HG03571 (cell line): ENCODE measurements around the gene RAB25.

Experiments used
- ATAC-seq: cut with Tn5 transposase; IDR thresholded peaks from one replicate; pipeline ENCODE4 v1.9.1; 2021; ENCODE audit not compliant: unreplicated experiment

Gene RAB25

GRCh38 chr1:156100205-156100995, 39.4 kb downstream of the RAB25 start:
- no peak for ATAC-seq

DNA sequence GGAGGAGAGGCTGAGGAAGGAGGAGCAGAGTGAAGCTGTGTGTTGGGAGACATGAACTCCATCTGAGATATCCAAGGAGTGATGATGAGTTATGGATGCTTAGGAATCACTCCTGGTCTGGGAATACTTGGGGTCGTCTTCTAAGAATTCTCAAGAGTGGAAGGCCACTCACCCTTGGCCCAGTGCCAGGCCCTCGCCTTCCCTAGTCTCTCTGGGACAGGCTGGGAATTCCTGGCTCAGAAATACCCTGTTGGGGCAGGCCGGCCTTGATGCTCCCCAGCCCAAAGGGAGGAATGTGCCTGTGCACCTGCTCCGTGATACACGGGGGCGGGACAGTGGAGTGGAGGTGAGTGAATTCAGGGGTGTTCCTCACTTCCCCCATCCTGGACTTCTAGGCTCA, 40.9 kb downstream of the RAB25 start:
- ATAC-seq, result no peak

GRCh38 chr1:156102633-156103511, 41.9 kb downstream of the RAB25 start:
- no peak for ATAC-seq

DNA sequence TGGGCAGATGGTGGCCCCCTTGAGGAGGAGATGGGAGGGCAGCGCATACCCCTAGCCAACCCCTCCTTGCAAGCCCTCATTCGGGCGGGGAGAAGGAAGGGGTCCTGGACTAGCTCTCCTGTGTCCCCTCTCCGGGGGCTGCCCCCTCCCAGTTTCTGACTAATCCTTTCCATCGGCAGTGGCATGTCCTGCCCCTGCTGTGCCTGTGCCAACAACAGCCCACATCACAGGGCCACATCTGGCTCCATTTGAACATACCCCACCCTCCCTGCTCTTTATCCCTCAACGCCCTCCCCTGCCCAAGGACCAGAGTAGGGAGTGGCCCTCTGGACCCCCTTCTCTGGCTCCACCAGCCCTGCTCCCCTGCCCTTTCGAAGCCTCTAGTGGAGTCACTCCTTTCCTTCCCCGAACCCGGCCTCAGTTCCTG, 42.6 kb downstream of the RAB25 start:
- ATAC-seq, result no peak

DNA sequence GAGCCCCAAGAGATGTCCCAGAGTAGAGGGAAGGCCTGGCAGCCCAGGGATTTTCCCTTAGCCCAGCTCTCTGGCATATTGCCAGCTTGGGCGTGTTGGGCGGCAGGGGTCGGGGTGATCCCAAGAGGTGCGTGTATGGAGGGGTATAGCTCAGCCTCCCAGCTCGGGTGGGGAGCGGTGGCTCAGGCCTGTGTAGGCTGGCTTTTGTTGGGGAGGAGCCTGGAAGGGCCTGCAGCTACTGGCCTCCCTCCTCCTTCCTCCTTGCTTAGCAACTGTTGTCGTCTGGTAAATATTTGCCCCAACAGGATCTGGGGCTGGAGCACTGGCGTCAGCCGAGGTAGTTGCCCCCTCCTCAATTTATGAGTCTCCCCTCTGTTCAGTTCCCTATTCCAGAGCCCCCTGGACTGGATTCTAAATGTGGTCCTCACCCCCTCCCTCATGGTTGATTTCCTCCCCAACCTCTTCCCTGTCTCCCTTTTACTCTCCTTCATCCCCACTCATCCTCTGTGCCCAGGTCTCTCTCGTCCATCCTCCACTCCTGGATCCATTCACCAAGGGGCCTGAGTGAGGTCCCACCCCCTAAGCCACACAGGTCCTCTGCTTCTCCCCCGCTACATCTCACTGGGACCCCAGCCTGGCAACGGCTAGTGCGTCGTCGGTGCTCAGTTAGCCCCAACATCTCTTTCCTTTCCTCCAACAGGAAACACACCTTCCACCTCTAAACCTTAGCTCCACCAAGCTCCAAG, 43.3 kb downstream of the RAB25 start:
- no peak for ATAC-seq

DNA sequence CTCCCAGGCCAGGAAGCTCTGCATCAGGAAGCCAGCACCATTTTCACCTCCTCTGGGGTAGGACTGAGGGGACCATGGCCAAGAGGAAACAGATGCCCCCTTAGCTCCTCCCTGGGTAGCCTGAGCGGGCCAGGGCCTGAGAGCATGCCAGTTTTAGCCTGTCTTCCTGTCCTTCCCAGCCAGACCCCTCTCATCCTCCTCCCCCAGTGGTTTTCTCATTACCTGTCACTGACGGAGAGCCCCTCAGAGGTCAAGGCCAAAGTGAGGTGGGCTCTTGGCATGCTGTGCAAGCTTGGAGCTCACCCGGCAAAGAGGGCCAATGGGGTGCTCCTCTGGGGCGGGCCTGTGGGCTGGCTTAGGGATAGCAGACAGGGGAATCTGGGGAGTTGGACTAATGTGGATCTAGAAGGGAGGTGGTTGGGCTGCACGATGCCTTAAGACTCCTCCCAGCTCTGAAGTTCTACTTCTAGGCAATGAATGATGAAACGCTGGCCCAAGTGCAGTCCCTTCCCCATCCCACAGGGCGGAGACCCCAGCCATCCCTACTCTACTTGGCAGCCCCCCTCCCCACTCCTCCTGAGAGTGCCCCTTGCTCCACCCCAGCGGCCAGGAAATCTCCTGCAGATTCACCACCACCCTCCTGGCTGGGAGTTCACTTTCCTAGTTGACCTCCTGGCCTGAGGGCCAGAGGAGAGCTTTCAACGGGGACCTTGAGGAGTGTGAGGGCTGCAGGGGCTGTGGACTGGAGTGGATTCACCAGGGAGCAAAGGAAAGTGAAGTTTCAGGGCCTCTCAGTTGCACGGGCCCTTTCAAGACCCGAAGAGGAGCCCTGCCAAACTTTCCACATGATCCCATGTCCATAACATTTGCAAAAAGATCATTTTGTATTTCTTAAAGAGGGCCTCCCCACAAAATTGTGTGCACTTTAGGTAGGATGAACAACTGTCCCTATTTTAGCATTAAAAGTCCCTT, 44.2 kb downstream of the RAB25 start:
- no peak for ATAC-seq

- ATAC-seq, result peak; percentile 5
Observed at GRCh38 chr1:156106624-156107488, 45.9 kb downstream of the RAB25 start.

DNA sequence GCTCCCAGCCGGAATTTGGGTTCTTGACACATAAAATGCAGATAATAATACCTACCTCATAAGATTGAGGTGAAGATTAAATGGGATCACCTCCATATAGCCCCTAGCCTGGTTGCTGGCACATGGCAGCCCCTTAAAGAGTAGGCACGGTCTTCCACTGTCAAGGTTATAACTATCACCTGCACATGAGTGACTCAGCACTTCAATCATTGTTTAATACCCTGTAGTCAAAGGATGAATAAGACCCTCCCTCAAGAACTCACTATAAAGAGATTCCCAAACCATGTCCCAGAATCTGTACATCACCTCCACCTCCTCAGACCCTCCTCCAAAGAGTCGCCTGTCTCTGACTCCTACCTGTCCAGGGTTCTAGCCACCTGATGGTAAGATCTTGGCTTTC, 47.1 kb downstream of the RAB25 start:
- no peak for ATAC-seq

DNA sequence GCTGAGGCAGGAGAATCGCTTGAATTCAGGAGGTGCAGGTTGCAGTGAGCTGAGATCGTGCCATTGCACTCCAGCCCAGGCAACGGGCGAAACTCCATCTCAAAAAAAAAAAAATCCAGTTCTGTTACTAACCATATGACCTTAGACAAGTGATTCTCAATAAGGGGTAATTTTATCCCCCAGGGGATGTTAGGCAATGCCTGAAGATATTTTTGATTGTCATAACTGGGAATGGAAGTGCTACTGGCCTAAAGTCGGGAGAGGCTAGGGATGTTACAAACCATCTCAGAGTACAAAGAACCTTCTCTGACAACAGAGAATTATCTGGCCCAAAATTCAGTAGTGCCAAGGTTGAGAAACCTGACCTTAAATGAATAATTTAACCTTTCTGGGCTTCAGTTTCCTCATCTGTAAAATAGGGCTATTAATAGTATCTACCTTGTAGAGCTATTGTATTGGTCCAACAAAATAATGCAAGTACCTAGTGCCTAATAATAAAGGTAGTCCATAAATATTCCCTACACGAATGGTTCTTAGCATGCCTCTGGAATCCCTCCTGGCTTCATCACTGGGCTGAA, 47.8 kb downstream of the RAB25 start:
- no peak for ATAC-seq

DNA sequence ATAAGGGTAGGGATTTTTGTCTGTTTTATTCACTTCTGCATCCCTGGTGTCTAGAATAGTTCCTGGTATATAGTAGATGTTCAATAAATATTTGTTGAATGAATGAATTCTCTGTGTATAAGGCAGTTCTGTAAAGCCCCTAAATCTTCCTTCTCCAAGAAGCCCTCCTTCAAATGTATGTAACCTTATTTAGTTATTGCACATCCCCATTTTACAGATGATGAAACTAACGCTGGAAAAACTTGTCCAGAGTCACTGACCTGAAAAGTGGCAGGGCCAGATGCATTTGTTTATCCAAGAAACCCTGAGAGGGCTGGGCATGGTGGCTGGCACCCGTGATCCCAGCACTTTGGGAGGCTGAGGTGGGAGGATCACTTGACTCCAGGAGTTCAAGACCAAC, 49.3 kb downstream of the RAB25 start:
- ATAC-seq, result no peak

DNA sequence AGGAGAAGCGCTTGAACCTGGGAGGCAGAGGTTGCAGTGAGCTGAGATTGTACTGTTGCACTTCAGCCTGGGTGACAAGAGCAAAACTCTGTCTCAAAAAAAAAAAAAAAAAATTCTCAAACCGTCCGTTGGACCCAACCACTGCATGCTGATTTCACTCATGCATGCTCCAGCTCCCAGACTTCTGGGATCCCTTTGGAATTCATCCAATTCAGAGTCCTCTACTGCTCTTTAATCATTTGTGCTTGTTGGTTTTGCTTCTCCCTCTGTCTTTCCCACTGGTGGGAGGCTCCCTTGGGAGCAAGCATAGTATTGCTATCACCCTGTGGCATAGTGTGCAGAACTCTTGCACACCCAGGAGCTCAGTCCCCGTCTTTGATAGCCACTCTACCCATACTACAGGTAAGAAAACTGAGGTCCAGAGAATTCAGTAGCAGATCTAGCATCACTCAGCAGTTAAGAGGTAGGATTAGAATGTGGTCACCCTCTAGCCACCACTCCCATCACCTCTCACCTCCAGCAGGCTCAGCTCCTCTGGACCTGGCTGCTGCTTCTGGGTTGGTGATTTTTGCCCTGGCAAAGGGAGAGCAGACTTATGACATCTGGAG, 50.5 kb downstream of the RAB25 start:
- no peak for ATAC-seq

GRCh38 chr1:156112276-156113137, 51.5 kb downstream of the RAB25 start:
- ATAC-seq, result no peak

DNA sequence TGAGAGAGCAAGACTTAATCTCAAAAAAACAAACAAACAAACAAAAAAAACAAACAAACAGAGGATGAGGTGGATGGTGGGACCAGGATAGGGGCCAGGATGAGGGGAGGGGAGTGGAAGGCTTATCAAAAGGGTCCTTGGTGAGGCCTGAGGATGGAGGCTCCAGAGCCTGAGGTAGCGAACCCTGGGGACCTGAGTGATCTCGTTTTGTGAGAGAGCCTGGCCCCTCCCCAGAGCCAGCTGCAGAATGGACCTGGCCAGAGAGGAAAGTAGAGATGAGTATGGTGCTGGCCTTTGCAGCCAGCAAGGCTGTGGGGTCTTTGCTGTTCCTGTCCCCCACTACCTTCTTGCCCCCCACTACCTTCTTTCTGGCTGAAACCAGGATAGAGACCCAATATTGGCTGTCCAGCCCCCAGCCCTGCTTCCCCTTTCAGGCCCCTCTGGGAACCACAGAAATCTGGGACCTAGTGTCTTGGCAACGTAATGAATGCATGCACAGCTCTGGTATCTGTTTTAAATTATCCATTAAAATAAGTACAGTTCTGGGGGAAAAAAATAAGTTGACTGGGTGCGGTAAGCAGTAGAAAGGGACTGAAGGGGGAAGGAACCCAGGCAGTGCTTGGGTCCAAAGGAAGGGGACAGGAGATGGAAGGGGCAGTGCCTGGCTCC, 52.5 kb downstream of the RAB25 start:
- no peak for ATAC-seq

DNA sequence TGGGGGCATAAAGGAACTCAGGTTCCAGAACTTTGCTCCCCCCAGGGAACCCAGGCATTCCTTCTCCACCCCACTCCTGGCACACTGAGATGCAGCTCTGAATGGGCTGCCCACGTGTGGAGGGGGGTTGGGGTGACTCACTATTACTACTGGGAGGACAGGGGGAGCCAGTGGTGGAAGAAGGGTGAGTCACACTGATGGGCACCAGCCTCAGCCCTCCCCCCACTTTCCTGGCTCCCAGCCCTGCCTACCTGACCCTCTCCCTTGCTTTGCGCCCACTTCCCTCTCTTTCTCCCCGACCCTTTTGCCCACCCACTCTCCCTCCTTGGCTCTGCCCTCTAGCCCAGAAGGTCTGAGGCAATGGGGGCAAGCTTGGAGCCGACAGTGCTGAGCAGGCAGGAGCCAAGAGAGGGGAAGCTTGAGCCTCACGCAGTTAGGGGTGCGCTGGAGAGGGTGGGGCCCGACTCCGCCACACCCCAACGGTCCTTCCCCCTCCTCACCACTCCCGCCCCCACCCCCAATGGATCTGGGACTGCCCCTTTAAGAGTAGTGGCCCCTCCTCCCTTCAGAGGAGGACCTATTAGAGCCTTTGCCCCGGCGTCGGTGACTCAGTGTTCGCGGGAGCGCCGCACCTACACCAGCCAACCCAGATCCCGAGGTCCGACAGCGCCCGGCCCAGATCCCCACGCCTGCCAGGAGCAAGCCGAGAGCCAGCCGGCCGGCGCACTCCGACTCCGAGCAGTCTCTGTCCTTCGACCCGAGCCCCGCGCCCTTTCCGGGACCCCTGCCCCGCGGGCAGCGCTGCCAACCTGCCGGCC, 53.4 kb downstream of the RAB25 start, which contains the start of gene LMNA:
Gene LMNA (plus strand): TSS at position 611 of the 818 bp plus-strand sequence. CDS start 208 bp downstream, outside the sequence.
- ATAC-seq, result peak; percentile 75

DNA sequence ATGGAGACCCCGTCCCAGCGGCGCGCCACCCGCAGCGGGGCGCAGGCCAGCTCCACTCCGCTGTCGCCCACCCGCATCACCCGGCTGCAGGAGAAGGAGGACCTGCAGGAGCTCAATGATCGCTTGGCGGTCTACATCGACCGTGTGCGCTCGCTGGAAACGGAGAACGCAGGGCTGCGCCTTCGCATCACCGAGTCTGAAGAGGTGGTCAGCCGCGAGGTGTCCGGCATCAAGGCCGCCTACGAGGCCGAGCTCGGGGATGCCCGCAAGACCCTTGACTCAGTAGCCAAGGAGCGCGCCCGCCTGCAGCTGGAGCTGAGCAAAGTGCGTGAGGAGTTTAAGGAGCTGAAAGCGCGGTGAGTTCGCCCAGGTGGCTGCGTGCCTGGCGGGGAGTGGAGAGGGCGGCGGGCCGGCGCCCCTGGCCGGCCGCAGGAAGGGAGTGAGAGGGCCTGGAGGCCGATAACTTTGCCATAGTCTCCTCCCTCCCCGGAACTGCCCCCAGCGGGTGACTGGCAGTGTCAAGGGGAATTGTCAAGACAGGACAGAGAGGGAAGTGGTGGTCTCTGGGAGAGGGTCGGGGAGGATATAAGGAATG, 54.1 kb downstream of the RAB25 start:
- ATAC-seq, result peak; percentile 14
